NCI-H2196 (cell line): Measurements from ENCODE around the gene HRH3.

Experiments used
- DNase-seq: peaks from one replicate; lab custom pipeline; 2025; ENCODE audit not compliant: unreplicated experiment; lab: John Stamatoyannopoulos, UW

The HRH3 gene

DNA sequence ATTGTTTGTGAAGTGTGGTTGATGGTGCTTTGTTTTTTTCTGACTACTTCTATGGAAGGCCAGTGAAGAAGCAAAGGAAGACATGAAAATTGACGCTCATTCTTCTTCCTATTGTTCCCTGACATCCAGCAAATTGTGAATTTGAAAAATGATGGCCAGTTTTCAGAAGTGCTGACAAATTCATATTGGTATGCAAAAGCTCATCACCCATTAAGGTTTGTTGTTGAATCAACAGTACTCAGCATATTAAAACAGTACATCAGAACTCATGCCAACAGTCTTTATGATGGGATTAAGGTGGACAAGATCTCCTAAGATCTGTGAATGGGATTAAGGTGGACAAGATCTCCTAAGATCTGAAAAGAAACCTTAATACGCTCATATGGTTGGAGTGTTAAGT, 38.3 kb downstream of the HRH3 start:
- no peak for DNase-seq

DNA sequence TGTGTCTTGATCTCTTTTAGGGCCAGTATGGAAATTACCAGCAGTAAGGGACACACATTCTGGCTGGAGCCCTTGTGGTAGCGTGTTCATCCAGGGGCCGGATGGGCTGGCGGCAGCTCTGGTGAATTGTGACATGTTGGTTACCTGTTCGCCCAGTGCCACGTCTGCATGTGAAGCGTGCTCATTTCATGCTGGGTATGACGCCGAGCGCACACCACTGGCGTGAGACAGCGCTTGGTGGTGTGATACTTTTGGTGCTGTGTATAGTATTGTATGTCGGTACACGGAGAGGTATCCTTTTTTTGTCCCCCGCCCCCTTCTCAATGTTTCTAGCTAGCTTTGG, 40.9 kb downstream of the HRH3 start:
- DNase-seq, result no peak

- no peak for DNase-seq
These were observed 41.5 kb downstream of the HRH3 start for GRCh38 chr20:62178316-62179161.

GRCh38 chr20:62177307-62177706, 42.8 kb downstream of the HRH3 start:
- DNase-seq, result no peak

DNA sequence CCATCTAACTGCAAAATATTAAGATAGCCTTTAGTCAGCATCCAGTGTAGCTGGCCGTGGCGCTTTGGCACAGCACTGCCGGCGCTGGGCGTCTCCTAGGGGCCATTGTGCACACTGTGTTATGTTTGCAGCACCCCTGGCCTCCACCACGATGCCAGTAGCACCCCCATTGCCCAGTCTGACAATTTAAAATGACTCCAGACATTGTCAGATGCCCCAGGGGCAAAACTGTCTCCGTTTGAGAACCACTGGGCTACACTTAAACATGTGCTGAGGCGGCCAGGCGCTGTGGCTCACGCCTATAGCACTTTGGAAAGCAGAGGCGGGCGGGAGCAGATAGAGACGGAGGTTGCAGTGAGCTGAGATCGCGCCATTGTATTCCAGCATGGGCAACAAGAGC, 43.2 kb downstream of the HRH3 start:
- no peak for DNase-seq

- no peak for DNase-seq
These were observed 44.4 kb downstream of the HRH3 start for GRCh38 chr20:62175711-62176110.

- no peak for DNase-seq
These were observed 45.0 kb downstream of the HRH3 start for GRCh38 chr20:62174870-62175624.

- no peak for DNase-seq
These were observed 45.9 kb downstream of the HRH3 start for GRCh38 chr20:62174021-62174804.

DNA sequence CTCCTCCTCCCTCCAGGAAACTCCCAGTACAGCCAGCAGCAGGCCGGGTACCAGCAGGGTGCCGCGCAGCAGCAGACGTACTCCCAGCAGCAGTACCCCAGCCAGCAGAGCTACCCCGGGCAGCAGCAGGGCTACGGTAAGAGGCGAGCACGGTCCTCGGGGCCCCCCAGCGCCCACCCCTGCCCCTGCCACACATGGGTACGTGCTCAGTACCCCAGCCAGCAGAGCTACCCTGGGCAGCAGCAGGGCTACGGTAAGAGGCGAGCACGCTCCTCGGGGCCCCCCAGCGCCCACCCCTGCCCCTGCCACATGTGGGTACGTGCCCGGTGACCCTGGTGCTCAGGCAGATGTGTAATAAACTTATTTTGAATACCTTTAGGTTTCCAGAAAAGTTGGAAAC, 47.4 kb downstream of the HRH3 start:
- no peak for DNase-seq

- no peak for DNase-seq
These were observed 48.8 kb downstream of the HRH3 start for GRCh38 chr20:62171245-62171644.

- no peak for DNase-seq
These were observed 49.5 kb downstream of the HRH3 start for GRCh38 chr20:62170536-62170935.

- no peak for DNase-seq
These were observed 51.1 kb downstream of the HRH3 start for GRCh38 chr20:62168890-62169435.

GRCh38 chr20:62168061-62168460, 52.0 kb downstream of the HRH3 start:
- DNase-seq, result no peak

DNA sequence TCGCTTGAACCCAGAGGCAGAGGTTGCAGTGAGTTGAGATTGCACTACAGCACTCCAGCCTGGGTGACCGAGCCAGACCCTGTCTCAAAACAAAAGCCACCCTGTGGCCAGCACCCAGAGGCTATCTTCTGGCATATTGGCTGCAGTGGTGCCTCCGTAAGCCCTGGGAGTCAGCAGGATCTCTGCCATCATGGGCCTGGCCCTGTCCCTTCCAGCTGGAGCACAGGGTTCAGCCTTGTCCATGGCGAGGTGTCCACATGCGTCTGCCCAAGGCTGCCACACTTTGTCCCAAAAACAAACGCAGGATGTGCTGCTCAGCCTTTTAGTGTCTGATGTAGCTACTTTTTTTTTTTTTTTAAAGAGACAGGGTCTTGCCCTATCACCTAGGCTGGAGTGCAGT, 52.6 kb downstream of the HRH3 start:
- DNase-seq, result no peak

DNA sequence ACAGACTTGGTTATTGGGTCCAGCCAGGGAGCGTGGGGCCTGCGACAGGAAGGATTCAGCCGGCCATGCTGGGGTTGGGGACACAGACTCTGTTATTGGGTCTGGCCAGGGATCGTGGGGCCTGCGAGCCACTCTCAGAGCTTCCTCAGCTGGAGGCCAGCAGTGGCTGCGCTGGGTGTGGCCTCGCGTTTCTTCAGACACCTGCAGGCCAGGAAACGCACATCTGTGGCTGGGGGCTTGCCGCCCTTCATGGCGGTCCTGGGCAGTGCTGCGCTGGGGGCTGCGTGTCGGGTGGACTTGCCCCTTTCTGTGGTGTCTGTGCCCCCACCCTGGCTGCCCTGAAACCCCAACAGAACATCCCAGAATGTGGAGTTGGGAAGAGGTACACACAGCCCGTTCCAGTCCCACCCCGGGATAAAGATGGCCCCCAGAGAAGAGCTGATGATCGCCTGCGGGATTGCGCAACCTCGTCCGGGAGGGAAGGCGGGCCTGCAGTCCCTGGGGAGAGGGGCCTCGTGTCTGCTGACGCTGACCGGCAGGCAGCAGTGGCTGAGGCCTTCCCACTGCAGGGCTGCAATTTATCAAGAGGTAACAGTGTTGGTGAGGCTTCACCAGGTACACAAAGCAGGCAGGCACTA, 54.2 kb downstream of the HRH3 start:
- DNase-seq, result no peak
